HepG2 (cell line): ENCODE data around the gene MECR. TPM values are rescaled to one million over a fixed set of nuclear protein-coding genes. Genes with fewer than 3 reads are reported as not detected.

Experiments used
- ATAC-seq: fragments of 200-7000 bp; cut with Tn5 transposase; 3 replicates; pipeline ENCODE4 v1.9.1; 2020; ENCODE audit warnings: mild to moderate bottlenecking, moderate library complexity
- BruUV-seq: library from RNA; stranded (reverse); fragments of 400-500 nt; replicated peaks from 2 replicates; lab custom pipeline; 2021; lab: Mats Ljungman, UMichigan
- CTCF ChIA-PET: fragments of 300-600 bp; formaldehyde crosslinking; extraction: SDS; loops from one replicate; lab custom pipeline; 2021; ENCODE audit warnings: low total read pairs, inconsistent platforms, low intra/inter-chr PET ratio; lab: Yijun Ruan, JAX
- POLR2A ChIA-PET: fragments of 350-600 bp; sonication (Branson Sonifier 250); formaldehyde crosslinking; loops from one replicate; lab custom pipeline; 2020; ENCODE audit warnings: antibody characterized with exemption, inconsistent platforms; lab: Yijun Ruan, JAX
- DNase-seq: peaks from one replicate; pipeline ENCODE4 v3.0.0-alpha.2; 2015; ENCODE audit warnings: low spot score
- FAIRE-seq: peaks from 3 replicates; lab custom pipeline; 2011; peaks lifted over from hg19 to GRCh38; lab: Jason Lieb, UNC
- H2AFZ ChIP-seq: one replicate; pipeline ENCODE4 v1.6.1; 2011; ENCODE audit warnings: low read length, inconsistent platforms
- H3K27ac ChIP-seq: fragments of 300-600 bp; 3 replicates; pipeline ENCODE4 v1.8.0; 2011; ENCODE audit warnings: mixed run types, mild to moderate bottlenecking, mixed read lengths, low read length, inconsistent platforms; ENCODE audit not compliant: insufficient read depth; ENCODE audit errors: extremely low read length
- H3K27me3 ChIP-seq, 2 experiments: fragments of 200-600 bp in 1 of 2; 2 replicates in 1 of 2; 3 replicates in 1 of 2; pipeline versions ENCODE4 v1.6.0 to v1.8.0; 2011; ENCODE audit warnings: low read length in 2 of 2, mild to moderate bottlenecking in 2 of 2, moderate library complexity in 2 of 2, inconsistent platforms in 1 of 2; ENCODE audit not compliant: insufficient read depth in 2 of 2, control insufficient read depth in 1 of 2
- H3K36me3 ChIP-seq, 2 experiments: fragments of 200-600 bp in 1 of 2; replicated peaks in 1 of 2; 2 replicates in 1 of 2; 3 replicates in 1 of 2; pipeline versions ENCODE4 v1.5.1 to v1.8.0; 2011; ENCODE audit warnings: low read length in 2 of 2, inconsistent platforms in 1 of 2; ENCODE audit not compliant: insufficient read depth in 2 of 2, control insufficient read depth in 1 of 2
- H3K4me1 ChIP-seq: 2 replicates; pipeline ENCODE4 v1.5.1; 2012; ENCODE audit warnings: low read length, inconsistent platforms; ENCODE audit not compliant: insufficient read depth
- H3K4me2 ChIP-seq: 2 replicates; pipeline ENCODE4 v1.6.0; 2011; ENCODE audit warnings: low read depth, low read length, inconsistent platforms
- H3K4me3 ChIP-seq, 3 experiments: fragments of 200-600 bp in 1 of 3; sonication (generic), shearing (Covaris generic) in 1 of 3; replicated peaks in 1 of 3; 2 replicates each; pipeline ENCODE4 v1.5.1; 2011 to 2016; ENCODE audit warnings: low read length in 3 of 3, inconsistent platforms in 2 of 3, low read depth in 2 of 3, mild to moderate bottlenecking in 2 of 3, control low read depth in 1 of 3, mixed read lengths in 1 of 3; ENCODE audit not compliant: insufficient read depth in 1 of 3
- H3K79me2 ChIP-seq: one replicate; pipeline ENCODE4 v1.6.1; 2011; ENCODE audit warnings: low read length, inconsistent platforms; ENCODE audit not compliant: insufficient read depth
- H3K9ac ChIP-seq: 2 replicates; pipeline ENCODE4 v1.6.0; 2011; ENCODE audit warnings: mild to moderate bottlenecking, low read depth, low read length, inconsistent platforms; ENCODE audit not compliant: insufficient read depth
- H3K9me3 ChIP-seq: 2 replicates; pipeline ENCODE4 v1.5.1; 2012; ENCODE audit warnings: mild to moderate bottlenecking, low read length
- H4K20me1 ChIP-seq: 2 replicates; pipeline ENCODE4 v1.6.0; 2011; ENCODE audit warnings: inconsistent platforms, mild to moderate bottlenecking, low read length, moderate library complexity; ENCODE audit not compliant: insufficient read depth
- HMG20A ChIP-seq: IDR thresholded peaks from 2 replicates; pipeline ENCODE4 v1.6.1; 2016; ENCODE audit warnings: borderline replicate concordance
- SMAD3 ChIP-seq: sonication (generic); formaldehyde crosslinking; IDR thresholded peaks from 2 replicates; pipeline ENCODE4 v1.4.0; 2020; ENCODE audit warnings: missing genetic modification reagents
- SRF ChIP-seq: IDR thresholded peaks from 2 replicates; pipeline ENCODE4 v1.6.1; 2011; ENCODE audit warnings: mild to moderate bottlenecking, low read depth, low read length, moderate library complexity
- SSRP1 ChIP-seq: IDR thresholded peaks from 2 replicates; pipeline ENCODE4 v1.6.1; 2016; ENCODE audit warnings: control low read depth
- ZNF180 ChIP-seq: sonication (generic); formaldehyde crosslinking; IDR thresholded peaks from 2 replicates; pipeline ENCODE4 v1.4.0; 2020; ENCODE audit warnings: low read depth, missing genetic modification reagents, borderline replicate concordance
- WGBS: methylation state at CpG from one replicate; pipeline ENCODE4 v1.1.6; 2017; ENCODE audit warnings: low lambda C conversion rate; 5-methylcytosine and 5-hydroxymethylcytosine counted together
- in situ Hi-C: cut with HindIII; loops from 2 replicates; pipeline ENCODE4 v1.10.0; 2017; ENCODE audit warnings: low pct_unique_long_range_greater_than_20kb; ENCODE audit not compliant: extremely low pct_ligation_motif_present
- intact Hi-C: fragments of 100-400 bp; cut with micrococcal nuclease; formaldehyde crosslinking; loops from one replicate; pipeline ENCODE4 v1.10.0; 2022; ENCODE audit not compliant: unreplicated experiment
- polyA plus RNA-seq, 8 experiments: library from polyadenylated mRNA; depleted of rRNA in 3 of 8; stranded (reverse) in 7 of 8; unstranded in 1 of 8; fragments of >200 nt; fragmentation: Illumina TruSeq in 4 of 8; extraction: Trizol in 4 of 8; gene quantifications; 2 replicates each; pipeline versions ENCODE4 v1.2.1 to v1.2.3, GENCODE V29; 2011 to 2016; ENCODE audit warnings: low read depth in 4 of 8, missing spikeins in 1 of 8, mixed read lengths in 1 of 8; ENCODE audit not compliant: insufficient read depth in 1 of 8
- total RNA-seq, 5 experiments: library from RNA; depleted of rRNA; stranded (reverse); fragments of >200 nt; fragmentation: Illumina TruSeq; extraction: Trizol; gene quantifications; 2 replicates each; pipeline ENCODE4 v1.2.3, GENCODE V29; 2016; ENCODE audit warnings: low read depth in 1 of 5
- TF ChIP-seq, protein P1 (sequence below): sonication (generic); formaldehyde crosslinking; IDR thresholded peaks from 2 replicates; pipeline ENCODE4 v1.5.0; 2020; ENCODE audit warnings: missing genetic modification reagents
- TF ChIP-seq, protein P2 (sequence below): IDR thresholded peaks from 2 replicates; pipeline ENCODE4 v1.6.1; 2016; ENCODE audit warnings: missing compliant biosample characterization, missing genetic modification reagents, borderline replicate concordance
- TF ChIP-seq, protein P3 (sequence below): IDR thresholded peaks from 2 replicates; pipeline ENCODE4 v1.6.1; 2016; ENCODE audit warnings: missing biosample characterization, missing genetic modification reagents, low read depth
- TF ChIP-seq, protein P4 (sequence below): sonication (generic); formaldehyde crosslinking; IDR thresholded peaks from 2 replicates; pipeline ENCODE4 v1.4.0; 2020; ENCODE audit warnings: missing genetic modification reagents, borderline replicate concordance

The MECR gene
- total and polyA plus RNA-seq, 2 of the 13 experiments (the other 11 are each of a cell fraction or from before 2014, with no cell fraction given): 18.8 to 24.9 TPM

DNA sequence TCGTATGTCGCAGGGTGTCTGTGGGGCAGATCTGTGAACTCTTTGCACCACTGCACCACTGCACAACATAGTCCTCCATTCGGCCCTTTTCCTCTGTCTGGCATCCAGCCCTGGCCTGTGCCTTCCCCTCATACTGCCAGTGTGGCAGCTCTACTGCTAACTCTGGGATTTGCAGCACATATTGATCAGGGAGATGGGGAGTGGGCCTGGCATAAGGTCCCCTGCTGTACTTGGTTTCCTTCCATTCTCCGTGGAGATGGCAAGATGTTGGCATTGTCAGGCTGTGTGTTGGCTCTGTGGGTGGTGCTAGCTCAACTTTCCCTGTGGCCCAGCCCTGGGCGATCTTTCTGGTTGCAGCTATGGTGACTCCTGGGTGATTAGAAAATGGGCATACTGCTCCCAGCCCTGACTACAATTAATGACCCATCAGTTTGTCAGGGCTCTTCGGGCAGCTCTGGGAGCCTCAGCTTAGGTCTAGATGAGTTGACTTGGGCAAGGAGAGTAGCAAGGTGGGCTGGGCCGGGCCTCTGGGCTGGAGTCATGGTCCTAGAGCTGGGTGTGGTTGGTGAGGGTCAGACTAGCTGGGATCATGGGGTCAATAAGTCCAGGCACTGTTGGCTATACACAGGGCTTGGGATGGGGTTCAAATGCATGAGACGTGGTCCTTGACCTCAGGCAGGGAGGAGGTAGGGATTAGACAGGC is 17.0 kb upstream of the MECR start (continued):
- TF ChIP-seq SMAD3 (CRISPR knock-in tag) (no peak), SRF (no peak)

DNA sequence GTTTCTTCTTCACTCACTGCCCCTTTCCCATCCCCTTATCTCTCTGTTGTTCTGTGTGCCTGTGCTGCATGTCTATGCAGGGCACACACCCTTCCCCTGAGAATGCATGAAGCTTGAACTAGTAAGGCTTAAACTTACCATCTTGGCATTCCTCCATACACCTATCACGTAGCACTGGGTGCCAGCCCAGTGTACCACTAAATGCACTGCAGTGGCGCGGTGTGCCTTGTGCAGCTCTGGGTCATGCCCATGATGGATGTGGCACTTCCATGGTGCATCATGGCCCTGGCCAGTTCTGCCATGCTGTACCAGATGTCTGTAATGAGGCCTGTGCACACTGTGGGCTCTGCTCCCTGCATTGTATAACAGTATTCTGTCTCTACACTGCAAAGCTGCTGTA is 16.3 kb upstream of the MECR start:
- intact Hi-C loops: no loop called here
- Histone ChIP-seq H2AFZ (no peak overlapping the region), H3K36me3 (no peaks in the 10 kb centered on the region)
- 50% methylated on average over 1 of the region's 3 CpGs for WGBS
- no peak for DNase-seq
- no peak for TF ChIP-seq HMG20A (CRISPR knock-in tag)
- TF ChIP-seq, protein P1, sequence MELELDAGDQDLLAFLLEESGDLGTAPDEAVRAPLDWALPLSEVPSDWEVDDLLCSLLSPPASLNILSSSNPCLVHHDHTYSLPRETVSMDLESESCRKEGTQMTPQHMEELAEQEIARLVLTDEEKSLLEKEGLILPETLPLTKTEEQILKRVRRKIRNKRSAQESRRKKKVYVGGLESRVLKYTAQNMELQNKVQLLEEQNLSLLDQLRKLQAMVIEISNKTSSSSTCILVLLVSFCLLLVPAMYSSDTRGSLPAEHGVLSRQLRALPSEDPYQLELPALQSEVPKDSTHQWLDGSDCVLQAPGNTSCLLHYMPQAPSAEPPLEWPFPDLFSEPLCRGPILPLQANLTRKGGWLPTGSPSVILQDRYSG (CRISPR knock-in tag): no peak
- TF ChIP-seq, protein P2, sequence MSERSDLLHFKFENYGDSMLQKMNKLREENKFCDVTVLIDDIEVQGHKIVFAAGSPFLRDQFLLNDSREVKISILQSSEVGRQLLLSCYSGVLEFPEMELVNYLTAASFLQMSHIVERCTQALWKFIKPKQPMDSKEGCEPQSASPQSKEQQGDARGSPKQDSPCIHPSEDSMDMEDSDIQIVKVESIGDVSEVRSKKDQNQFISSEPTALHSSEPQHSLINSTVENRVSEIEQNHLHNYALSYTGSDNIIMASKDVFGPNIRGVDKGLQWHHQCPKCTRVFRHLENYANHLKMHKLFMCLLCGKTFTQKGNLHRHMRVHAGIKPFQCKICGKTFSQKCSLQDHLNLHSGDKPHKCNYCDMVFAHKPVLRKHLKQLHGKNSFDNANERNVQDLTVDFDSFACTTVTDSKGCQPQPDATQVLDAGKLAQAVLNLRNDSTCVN: no peak
- no peak for TF ChIP-seq SSRP1 (CRISPR knock-in tag)
- TF ChIP-seq, protein P3, sequence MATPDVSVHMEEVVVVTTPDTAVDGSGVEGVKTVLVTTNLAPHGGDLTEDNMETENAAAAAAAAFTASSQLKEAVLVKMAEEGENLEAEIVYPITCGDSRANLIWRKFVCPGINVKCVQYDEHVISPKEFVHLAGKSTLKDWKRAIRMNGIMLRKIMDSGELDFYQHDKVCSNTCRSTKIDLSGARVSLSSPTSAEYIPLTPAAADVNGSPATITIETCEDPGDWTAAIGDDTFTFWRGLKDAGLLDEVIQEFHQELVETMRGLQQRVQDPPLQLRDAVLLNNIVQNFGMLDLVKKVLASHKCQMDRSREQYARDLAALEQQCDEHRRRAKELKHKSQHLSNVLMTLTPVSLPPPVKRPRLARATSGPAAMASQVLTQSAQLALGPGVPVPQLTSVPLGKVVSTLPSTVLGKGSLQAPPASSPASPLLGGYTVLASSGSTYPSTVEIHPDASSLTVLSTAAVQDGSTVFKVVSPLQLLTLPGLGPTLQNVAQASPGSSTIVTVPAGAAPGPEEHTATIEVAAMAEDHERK (CRISPR knock-in tag): no peak
- TF ChIP-seq ZNF180 (CRISPR knock-in tag): no peak
- TF ChIP-seq, protein P4, sequence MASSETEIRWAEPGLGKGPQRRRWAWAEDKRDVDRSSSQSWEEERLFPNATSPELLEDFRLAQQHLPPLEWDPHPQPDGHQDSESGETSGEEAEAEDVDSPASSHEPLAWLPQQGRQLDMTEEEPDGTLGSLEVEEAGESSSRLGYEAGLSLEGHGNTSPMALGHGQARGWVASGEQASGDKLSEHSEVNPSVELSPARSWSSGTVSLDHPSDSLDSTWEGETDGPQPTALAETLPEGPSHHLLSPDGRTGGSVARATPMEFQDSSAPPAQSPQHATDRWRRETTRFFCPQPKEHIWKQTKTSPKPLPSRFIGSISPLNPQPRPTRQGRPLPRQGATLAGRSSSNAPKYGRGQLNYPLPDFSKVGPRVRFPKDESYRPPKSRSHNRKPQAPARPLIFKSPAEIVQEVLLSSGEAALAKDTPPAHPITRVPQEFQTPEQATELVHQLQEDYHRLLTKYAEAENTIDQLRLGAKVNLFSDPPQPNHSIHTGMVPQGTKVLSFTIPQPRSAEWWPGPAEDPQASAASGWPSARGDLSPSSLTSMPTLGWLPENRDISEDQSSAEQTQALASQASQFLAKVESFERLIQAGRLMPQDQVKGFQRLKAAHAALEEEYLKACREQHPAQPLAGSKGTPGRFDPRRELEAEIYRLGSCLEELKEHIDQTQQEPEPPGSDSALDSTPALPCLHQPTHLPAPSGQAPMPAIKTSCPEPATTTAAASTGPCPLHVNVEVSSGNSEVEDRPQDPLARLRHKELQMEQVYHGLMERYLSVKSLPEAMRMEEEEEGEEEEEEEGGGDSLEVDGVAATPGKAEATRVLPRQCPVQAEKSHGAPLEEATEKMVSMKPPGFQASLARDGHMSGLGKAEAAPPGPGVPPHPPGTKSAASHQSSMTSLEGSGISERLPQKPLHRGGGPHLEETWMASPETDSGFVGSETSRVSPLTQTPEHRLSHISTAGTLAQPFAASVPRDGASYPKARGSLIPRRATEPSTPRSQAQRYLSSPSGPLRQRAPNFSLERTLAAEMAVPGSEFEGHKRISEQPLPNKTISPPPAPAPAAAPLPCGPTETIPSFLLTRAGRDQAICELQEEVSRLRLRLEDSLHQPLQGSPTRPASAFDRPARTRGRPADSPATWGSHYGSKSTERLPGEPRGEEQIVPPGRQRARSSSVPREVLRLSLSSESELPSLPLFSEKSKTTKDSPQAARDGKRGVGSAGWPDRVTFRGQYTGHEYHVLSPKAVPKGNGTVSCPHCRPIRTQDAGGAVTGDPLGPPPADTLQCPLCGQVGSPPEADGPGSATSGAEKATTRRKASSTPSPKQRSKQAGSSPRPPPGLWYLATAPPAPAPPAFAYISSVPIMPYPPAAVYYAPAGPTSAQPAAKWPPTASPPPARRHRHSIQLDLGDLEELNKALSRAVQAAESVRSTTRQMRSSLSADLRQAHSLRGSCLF (CRISPR knock-in tag): no peak
- TF ChIP-seq, all 625 proteins: peak for 0
- no peak for ATAC-seq
- Histone ChIP-seq H3K4me3 (no peak overlapping the region), H3K27me3 (no peaks in the 10 kb centered on the region), H3K4me1 (peaks cover 43% of the 10 kb centered on the region), H3K79me2 (peaks cover 26% of the 10 kb centered on the region), H4K20me1 (peaks cover 22% of the 10 kb centered on the region), H3K4me2 (no peak overlapping the region), H3K9me3 (no peaks in the 10 kb centered on the region), H3K27ac (no peak overlapping the region), H3K9ac (no peak overlapping the region)
- FAIRE-seq: no peak
- CTCF ChIA-PET: no interaction called here
- BruUV-seq: no TSS peak
- in situ Hi-C loops: loop anchor here (10.0 kb wide), 1 partner anchor 1468 kb away; no protein-coding TSS in a partner anchor
- POLR2A ChIA-PET: no interaction called here
